CD8-positive, alpha-beta memory T cell (primary cell): ENCODE data around the gene RALGDS. TPM values are rescaled to one million over a fixed set of nuclear protein-coding genes. Genes with fewer than 3 reads are reported as not detected.

Source experiments
- CTCF ChIA-PET: fragments of 350-600 bp; sonication (Branson Sonifier 250); formaldehyde crosslinking; loops from one replicate; lab custom pipeline; 2021; ENCODE audit warnings: antibody characterized with exemption; lab: Charles Lee
- POLR2A ChIA-PET: fragments of 350-600 bp; sonication (Branson Sonifier 250); formaldehyde crosslinking; loops from one replicate; lab custom pipeline; 2021; ENCODE audit warnings: antibody characterized with exemption; lab: Charles Lee
- DNase-seq, 5 donors: peaks; one replicate each; pipeline versions ENCODE4 v3.0.0 to v3.0.0-alpha.2; 2020 to 2022; ENCODE audit warnings: mixed read lengths in 1 of 5
- H3K27ac ChIP-seq: one replicate; pipeline ENCODE4 v1.7.0; 2013; ENCODE audit warnings: low read depth, mild to moderate bottlenecking, low read length, moderate library complexity
- H3K27me3 ChIP-seq: 2 replicates; pipeline ENCODE4 v1.7.0; 2013; ENCODE audit warnings: low read length, mild to moderate bottlenecking; ENCODE audit not compliant: insufficient read depth, poor library complexity, severe bottlenecking
- H3K36me3 ChIP-seq: 2 replicates; pipeline ENCODE4 v1.7.0; 2013; ENCODE audit warnings: mild to moderate bottlenecking, low read length, moderate library complexity; ENCODE audit not compliant: insufficient read depth
- H3K4me1 ChIP-seq: 2 replicates; pipeline ENCODE4 v1.7.0; 2013; ENCODE audit warnings: mild to moderate bottlenecking, low read length, moderate library complexity; ENCODE audit not compliant: insufficient read depth
- H3K4me3 ChIP-seq: 2 replicates; pipeline ENCODE4 v1.7.0; 2013; ENCODE audit warnings: mild to moderate bottlenecking, low read length
- H3K9me3 ChIP-seq: 2 replicates; pipeline ENCODE4 v1.7.0; 2013; ENCODE audit warnings: mild to moderate bottlenecking, low read length
- H3K27ac Mint-ChIP-seq, 8 donors: one replicate each; pipeline ENCODE4 v1.8.0; 2020 to 2021; ENCODE audit warnings: mixed read lengths in 8 of 8, mild to moderate bottlenecking in 6 of 8, inconsistent platforms in 3 of 8, moderate library complexity in 3 of 8
- H3K27me3 Mint-ChIP-seq, 2 donors: one replicate each; pipeline ENCODE4 v1.8.0; 2020 to 2021; ENCODE audit warnings: mixed read lengths in 2 of 2, mild to moderate bottlenecking in 1 of 2, moderate library complexity in 1 of 2
- H3K36me3 Mint-ChIP-seq, 3 donors: one replicate each; pipeline ENCODE4 v1.8.0; 2020 to 2021; ENCODE audit warnings: mixed read lengths in 3 of 3, inconsistent platforms in 1 of 3, mild to moderate bottlenecking in 1 of 3
- H3K4me1 Mint-ChIP-seq, 3 donors: one replicate each; pipeline ENCODE4 v1.8.0; 2020 to 2021; ENCODE audit warnings: mixed read lengths in 3 of 3, inconsistent platforms in 1 of 3, mild to moderate bottlenecking in 1 of 3
- H3K4me3 Mint-ChIP-seq, 7 donors: one replicate each; pipeline ENCODE4 v1.8.0; 2020 to 2021; ENCODE audit warnings: mixed read lengths in 7 of 7, mild to moderate bottlenecking in 6 of 7, moderate library complexity in 4 of 7, inconsistent platforms in 2 of 7
- H3K9me3 Mint-ChIP-seq, 5 donors: one replicate each; pipeline ENCODE4 v1.8.0; 2020 to 2022; ENCODE audit warnings: mixed read lengths in 5 of 5, mild to moderate bottlenecking in 3 of 5, moderate library complexity in 2 of 5, inconsistent platforms in 1 of 5
- polyA plus RNA-seq: library from polyadenylated mRNA; unstranded; fragments of 300-500 nt; fragmentation: Illumina TruSeq; gene quantifications from one replicate; pipeline ENCODE4 v1.2.3, GENCODE V29; 2021
- total RNA-seq, 2 experiments: library from RNA; stranded (reverse); gene quantifications; one replicate each; pipeline ENCODE4 v1.2.3, GENCODE V29; 2021

RALGDS gene
- total and polyA plus RNA-seq, 3 experiments from 2014 or later = 59.1 to 78.0 (median 67.8) TPM

GRCh38 chr9:133111808-133112662, 9.0 kb downstream of the RALGDS start:
- DNase-seq = no peak
- H3K4me3 Mint-ChIP-seq = no peak overlapping the region
- H3K36me3 Mint-ChIP-seq = peaks cover 0 to 63% (median 2%) of the 10 kb centered on the region in 3 donors
- H3K9me3 Mint-ChIP-seq = no peaks in the 10 kb centered on the region
- Histone ChIP-seq H3K27ac (peak overlapping the region; percentile 33), H3K4me1 (peaks cover 44% of the 10 kb centered on the region), H3K36me3 (peaks cover 34% of the 10 kb centered on the region), H3K4me3 (no peak overlapping the region), H3K9me3 (no peaks in the 10 kb centered on the region), H3K27me3 (no peaks in the 10 kb centered on the region)
- H3K27ac Mint-ChIP-seq = peak overlapping the region; percentile 41 to 97 (median 88)
- CTCF ChIA-PET = interaction anchor here (1.0 to 25.9 kb wide), 3 partner anchors 8 to 89 kb away, joined by 3 to 521 read pairs (median 4); no protein-coding TSS in a partner anchor
- peaks cover 19 to 53% (median 30%) of the 10 kb centered on the region in 3 donors for H3K4me1 Mint-ChIP-seq
- no peaks in the 10 kb centered on the region for H3K27me3 Mint-ChIP-seq
- POLR2A ChIA-PET = no interaction called here

- H3K4me1 Mint-ChIP-seq = peaks cover 10 to 33% (median 25%) of the 10 kb centered on the region in 3 donors
- Histone ChIP-seq H3K36me3 (peaks cover 38% of the 10 kb centered on the region), H3K27ac (no peak overlapping the region), H3K9me3 (no peaks in the 10 kb centered on the region), H3K4me3 (no peak overlapping the region), H3K4me1 (peaks cover 29% of the 10 kb centered on the region), H3K27me3 (no peaks in the 10 kb centered on the region)
- ChIA-PET POLR2A (interaction anchor here (0.9 to 1.3 kb wide), 3 partner anchors 9 to 16 kb away, joined by 3 read pairs; no protein-coding TSS in a partner anchor), CTCF (interaction anchor here (1.5 to 25.9 kb wide), 2 partner anchors 38 to 71 kb away, joined by 5 to 521 read pairs; no protein-coding TSS in a partner anchor)
- DNase-seq = peak in 1 of 5 donors; percentile 19
- H3K4me3 Mint-ChIP-seq = no peak overlapping the region
- no peaks in the 10 kb centered on the region for H3K9me3 Mint-ChIP-seq
- H3K36me3 Mint-ChIP-seq = peaks cover 2 to 74% (median 4%) of the 10 kb centered on the region in 3 donors
- peak overlapping the region in 6 of 8 donors; percentile 26 to 74 (median 62) for H3K27ac Mint-ChIP-seq
- H3K27me3 Mint-ChIP-seq = no peaks in the 10 kb centered on the region
These were observed 10.9 kb downstream of the RALGDS start for GRCh38 chr9:133109931-133110650.

GRCh38 chr9:133108794-133109641, 12.0 kb downstream of the RALGDS start:
- H3K9me3 Mint-ChIP-seq = no peaks in the 10 kb centered on the region
- H3K36me3 Mint-ChIP-seq = peaks cover 2 to 80% (median 4%) of the 10 kb centered on the region in 3 donors
- Histone ChIP-seq H3K4me1 (peaks cover 19% of the 10 kb centered on the region), H3K4me3 (no peak overlapping the region), H3K9me3 (no peaks in the 10 kb centered on the region), H3K27me3 (no peaks in the 10 kb centered on the region), H3K36me3 (peaks cover 48% of the 10 kb centered on the region), H3K27ac (no peak overlapping the region)
- peak overlapping the region in 4 of 8 donors; percentile 55 to 79 (median 64) for H3K27ac Mint-ChIP-seq
- H3K27me3 Mint-ChIP-seq = no peaks in the 10 kb centered on the region
- H3K4me1 Mint-ChIP-seq = peaks cover 6 to 23% (median 16%) of the 10 kb centered on the region in 3 donors
- POLR2A ChIA-PET = interaction anchor here (1.5 kb wide), 1 partner anchor 35 kb away, joined by 3 read pairs; no protein-coding TSS in a partner anchor
- no peak overlapping the region for H3K4me3 Mint-ChIP-seq
- peak in 1 of 5 donors; percentile 39 for DNase-seq
- CTCF ChIA-PET = interaction anchor here (1.5 to 25.9 kb wide), 2 partner anchors 39 to 72 kb away, joined by 5 to 521 read pairs; no protein-coding TSS in a partner anchor

- Mint-ChIP-seq H3K27me3 (no peaks in the 10 kb centered on the region), H3K36me3 (peaks cover 2 to 84% (median 5%) of the 10 kb centered on the region in 3 donors), H3K27ac (peak overlapping the region in 2 of 8 donors; percentile 3 to 50), H3K4me1 (peaks cover under 1 to 15% (median 10%) of the 10 kb centered on the region in 3 donors), H3K9me3 (no peaks in the 10 kb centered on the region), H3K4me3 (no peak overlapping the region)
- DNase-seq = peak in 1 of 5 donors; percentile 28
- Histone ChIP-seq H3K9me3 (no peaks in the 10 kb centered on the region), H3K4me3 (no peak overlapping the region), H3K4me1 (peaks cover 10% of the 10 kb centered on the region), H3K27me3 (no peaks in the 10 kb centered on the region), H3K27ac (no peak overlapping the region), H3K36me3 (peaks cover 56% of the 10 kb centered on the region)
- ChIA-PET CTCF (interaction anchor here (1.0 to 25.9 kb wide), 4 partner anchors 26 to 78 kb away, joined by 3 to 521 read pairs (median 3); no protein-coding TSS in a partner anchor), POLR2A (interaction anchor here (1.5 kb wide), 1 partner anchor 36 kb away, joined by 3 read pairs; no protein-coding TSS in a partner anchor)
These were observed 12.9 kb downstream of the RALGDS start for GRCh38 chr9:133107961-133108793.

- ChIA-PET CTCF (interaction anchor here (1.0 to 25.9 kb wide), 4 partner anchors 26 to 79 kb away, joined by 3 to 521 read pairs (median 3); no protein-coding TSS in a partner anchor), POLR2A (interaction anchor here (1.3 to 1.5 kb wide), 2 partner anchors 26 to 37 kb away, joined by 3 to 4 read pairs; no protein-coding TSS in a partner anchor)
- H3K4me3 Mint-ChIP-seq = no peak overlapping the region
- Histone ChIP-seq H3K4me3 (no peak overlapping the region), H3K4me1 (peaks cover 1% of the 10 kb centered on the region), H3K9me3 (no peaks in the 10 kb centered on the region), H3K36me3 (peaks cover 65% of the 10 kb centered on the region), H3K27ac (no peak overlapping the region), H3K27me3 (no peaks in the 10 kb centered on the region)
- peaks cover 0 to 1% (median 0%) of the 10 kb centered on the region in 5 donors for H3K9me3 Mint-ChIP-seq
- H3K4me1 Mint-ChIP-seq = peaks cover 0 to 6% (median 6%) of the 10 kb centered on the region in 3 donors
- peak overlapping the region in 2 of 8 donors; percentile 3 to 54 for H3K27ac Mint-ChIP-seq
- H3K36me3 Mint-ChIP-seq = peaks cover 4 to 88% (median 7%) of the 10 kb centered on the region in 3 donors
- peak in 1 of 5 donors; percentile 44 for DNase-seq
- H3K27me3 Mint-ChIP-seq = no peaks in the 10 kb centered on the region
These were observed 13.8 kb downstream of the RALGDS start for GRCh38 chr9:133107245-133107722.

GRCh38 chr9:133106511-133107244, 14.4 kb downstream of the RALGDS start:
- peaks cover 0 to 4% (median 3%) of the 10 kb centered on the region in 3 donors for H3K4me1 Mint-ChIP-seq
- peaks cover 4 to 89% (median 7%) of the 10 kb centered on the region in 3 donors for H3K36me3 Mint-ChIP-seq
- peaks cover 71% of the 10 kb centered on the region for H3K36me3 ChIP-seq
- POLR2A ChIA-PET = interaction anchor here (1.3 kb wide), 1 partner anchor 27 kb away, joined by 4 read pairs; no protein-coding TSS in a partner anchor
- DNase-seq = peak in 1 of 5 donors; percentile 40
- CTCF ChIA-PET = interaction anchor here (0.7 to 25.9 kb wide), 4 partner anchors 13 to 84 kb away, joined by 3 to 521 read pairs (median 4); no protein-coding TSS in a partner anchor
- H3K27me3 Mint-ChIP-seq = no peaks in the 10 kb centered on the region
- H3K27ac Mint-ChIP-seq = no peak overlapping the region
- no peaks in the 10 kb centered on the region for H3K9me3 ChIP-seq
- peaks cover 0 to 1% (median 0%) of the 10 kb centered on the region in 5 donors for H3K9me3 Mint-ChIP-seq
- no peaks in the 10 kb centered on the region for H3K4me1 ChIP-seq
- H3K27ac ChIP-seq = no peak overlapping the region
- no peak overlapping the region for H3K4me3 ChIP-seq
- H3K27me3 ChIP-seq = no peaks in the 10 kb centered on the region
- H3K4me3 Mint-ChIP-seq = peak overlapping the region in 1 of 7 donors; percentile 56
